HepG2 (cell line): ENCODE results near the gene TRIP6. TPM values are rescaled to one million over a fixed set of nuclear protein-coding genes. Genes with fewer than 3 reads are reported as not detected.

Experiments used
- CHCHD3 ChIP-seq: sonication (generic); formaldehyde crosslinking; IDR thresholded peaks from 2 replicates; pipeline ENCODE4 v1.8.0; 2022; ENCODE audit warnings: mild to moderate bottlenecking, missing genetic modification reagents, moderate library complexity
- EEA1 ChIP-seq: sonication (generic); formaldehyde crosslinking; IDR thresholded peaks from 2 replicates; pipeline ENCODE4 v1.5.1; 2020; ENCODE audit warnings: mild to moderate bottlenecking, missing genetic modification reagents, borderline replicate concordance
- GABPB1 ChIP-seq: IDR thresholded peaks from 2 replicates; pipeline ENCODE4 v1.6.1; 2016; ENCODE audit warnings: mild to moderate bottlenecking, missing genetic modification reagents, moderate library complexity, missing compliant biosample characterization
- GFI1 ChIP-seq: sonication (generic); formaldehyde crosslinking; IDR thresholded peaks from 2 replicates; pipeline ENCODE4 v1.5.0; 2020; ENCODE audit warnings: missing genetic modification reagents, mild to moderate bottlenecking, borderline replicate concordance
- HMGXB3 ChIP-seq: sonication (generic); formaldehyde crosslinking; IDR thresholded peaks from 2 replicates; pipeline ENCODE4 v1.4.0; 2020; ENCODE audit warnings: missing genetic modification reagents, borderline replicate concordance
- KDM2A ChIP-seq: sonication (generic); formaldehyde crosslinking; IDR thresholded peaks from 2 replicates; pipeline ENCODE4 v1.4.0; 2020; ENCODE audit warnings: low read depth, missing genetic modification reagents, borderline replicate concordance
- KMT2B ChIP-seq: IDR thresholded peaks from 2 replicates; pipeline ENCODE4 v1.6.1; 2016; ENCODE audit warnings: missing genetic modification reagents, missing compliant biosample characterization
- PHF5A ChIP-seq: IDR thresholded peaks from one replicate; pipeline ENCODE4 v1.6.1; 2018; ENCODE audit warnings: low read depth, missing genetic modification reagents; ENCODE audit not compliant: unreplicated experiment
- RFX5 ChIP-seq: IDR thresholded peaks from 2 replicates; pipeline ENCODE4 v1.6.1; 2011; ENCODE audit warnings: low read depth, low read length, improper control_type of control experiment
- SMAD9 ChIP-seq: sonication (generic); formaldehyde crosslinking; IDR thresholded peaks from 2 replicates; pipeline ENCODE4 v1.5.1; 2020; ENCODE audit warnings: mild to moderate bottlenecking, missing genetic modification reagents
- SP1 ChIP-seq, 2 experiments: fragments of 450-650 bp in 1 of 2; sonication (generic) in 1 of 2; formaldehyde crosslinking in 1 of 2; IDR thresholded peaks; 2 replicates each; pipeline versions ENCODE4 v1.4.0 to v1.6.1; 2016 to 2020; ENCODE audit warnings: missing genetic modification reagents in 1 of 2
- ZBTB43 ChIP-seq: sonication (generic); formaldehyde crosslinking; conservative IDR thresholded peaks from 2 replicates; pipeline ENCODE4 v1.4.0; 2020; ENCODE audit warnings: missing genetic modification reagents
- ZMAT3 ChIP-seq: sonication (generic); formaldehyde crosslinking; conservative IDR thresholded peaks from 2 replicates; pipeline ENCODE4 v1.7.0; 2021; ENCODE audit warnings: missing genetic modification reagents
- ZNF407 ChIP-seq: sonication (generic); formaldehyde crosslinking; IDR thresholded peaks from one replicate; pipeline ENCODE4 v1.5.1; 2020; ENCODE audit warnings: mild to moderate bottlenecking, missing genetic modification reagents; ENCODE audit errors: not compliant biosample characterization
- ZNF839 ChIP-seq: sonication (generic); formaldehyde crosslinking; IDR thresholded peaks from 2 replicates; pipeline ENCODE4 v1.4.0; 2020; ENCODE audit warnings: missing genetic modification reagents, mild to moderate bottlenecking, borderline replicate concordance
- polyA plus RNA-seq, 8 experiments: library from polyadenylated mRNA; depleted of rRNA in 3 of 8; stranded (reverse) in 7 of 8; unstranded in 1 of 8; fragments of >200 nt; fragmentation: Illumina TruSeq in 4 of 8; extraction: Trizol in 4 of 8; gene quantifications; 2 replicates each; pipeline versions ENCODE4 v1.2.1 to v1.2.3, GENCODE V29; 2011 to 2016; ENCODE audit warnings: low read depth in 4 of 8, missing spikeins in 1 of 8, mixed read lengths in 1 of 8; ENCODE audit not compliant: insufficient read depth in 1 of 8
- total RNA-seq, 5 experiments: library from RNA; depleted of rRNA; stranded (reverse); fragments of >200 nt; fragmentation: Illumina TruSeq; extraction: Trizol; gene quantifications; 2 replicates each; pipeline ENCODE4 v1.2.3, GENCODE V29; 2016; ENCODE audit warnings: low read depth in 1 of 5

The TRIP6 gene
- total and polyA plus RNA-seq, 2 of the 13 experiments (the other 11 are each of a cell fraction or from before 2014, with no cell fraction given) = 0.34 to 0.38 TPM

GRCh38 chr7:100852048-100852872 lies 14.9 kb upstream of the TRIP6 start, which contains the start of gene SLC12A9 (continued):
- peak; percentile 93 for TF ChIP-seq ZNF407 (CRISPR knock-in tag)
- TF ChIP-seq HMGXB3 = no peak
- TF ChIP-seq PHF5A (CRISPR knock-in tag) = no peak
- no peak for TF ChIP-seq KMT2B (CRISPR knock-in tag)
- no peak for TF ChIP-seq RFX5
- TF ChIP-seq ZMAT3 = no peak
- peak; percentile 73 for TF ChIP-seq GABPB1
- TF ChIP-seq SMAD9 (CRISPR knock-in tag) = no peak
- no peak for TF ChIP-seq CHCHD3
- TF ChIP-seq KDM2A = peak; percentile 82
- TF ChIP-seq ZBTB43 (CRISPR knock-in tag) = no peak
- TF ChIP-seq ZNF839 (CRISPR knock-in tag) = no peak
- no peak for TF ChIP-seq SP1 (IDR thresholded peaks at IDR 0.05)
- peak; percentile 67 for TF ChIP-seq SP1 (CRISPR knock-in tag; IDR thresholded peaks at IDR 0.05)
- TF ChIP-seq GFI1 = peak; percentile 68; the same call in 1 of the 2 replicates
- TF ChIP-seq EEA1 (CRISPR knock-in tag) = no peak; the same call in 1 of the 2 replicates
